T47D (cell line): Measurements from ENCODE around the gene ACER2.

Source experiments
- DNase-seq, 2 experiments: peaks; one replicate each; pipeline versions ENCODE4 v3.0.0 to v3.0.0-alpha.2; 2011 to 2012; ENCODE audit warnings: low read depth in 1 of 2, low spot score in 1 of 2
- JUND ChIP-seq: IDR thresholded peaks from 2 replicates; pipeline ENCODE4 v1.6.1; 2012; ENCODE audit warnings: low read depth
- in situ Hi-C: cut with HindIII; loops from 2 replicates; pipeline ENCODE4 v1.10.0; 2016; ENCODE audit warnings: low sequenced_read_pairs, low pct_unique_long_range_greater_than_20kb

The ACER2 gene

GRCh38 chr9:19465586-19466279 lies 56.9 kb downstream of the ACER2 start:
- TF ChIP-seq JUND = no peak
- DNase-seq = no peak
- in situ Hi-C loops = no loop called here

- TF ChIP-seq JUND = no peak
- no peak for DNase-seq
- in situ Hi-C loops = no loop called here
Observed at GRCh38 chr9:19466280-19466639, 57.5 kb downstream of the ACER2 start.

- DNase-seq = no peak
- TF ChIP-seq JUND = no peak
- in situ Hi-C loops = no loop called here
Observed at GRCh38 chr9:19469271-19469670, 60.5 kb downstream of the ACER2 start.

- DNase-seq = no peak
- TF ChIP-seq JUND = no peak
- in situ Hi-C loops = no loop called here
Observed at GRCh38 chr9:19470567-19470966, 61.8 kb downstream of the ACER2 start.

GRCh38 chr9:19470981-19471650 lies 62.3 kb downstream of the ACER2 start:
- no peak for DNase-seq
- in situ Hi-C loops = no loop called here

GRCh38 chr9:19471737-19472648 lies 63.2 kb downstream of the ACER2 start:
- DNase-seq = peak in 1 of 2 experiments; percentile 47
- in situ Hi-C loops = no loop called here
- TF ChIP-seq JUND = no peak

More at GRCh38 chr9:19470981-19471650, 62.3 kb downstream of the ACER2 start:
- TF ChIP-seq JUND = no peak

GRCh38 chr9:19473605-19474004 lies 64.8 kb downstream of the ACER2 start:
- in situ Hi-C loops = no loop called here
- no peak for DNase-seq
- TF ChIP-seq JUND = no peak

GRCh38 chr9:19479874-19480273 lies 71.1 kb downstream of the ACER2 start:
- DNase-seq = no peak
- in situ Hi-C loops = no loop called here
- no peak for TF ChIP-seq JUND

GRCh38 chr9:19480345-19480744 lies 71.5 kb downstream of the ACER2 start:
- no peak for TF ChIP-seq JUND
- DNase-seq = no peak
- in situ Hi-C loops = no loop called here

- no peak for TF ChIP-seq JUND
- in situ Hi-C loops = no loop called here
- DNase-seq = no peak
Observed at GRCh38 chr9:19481121-19481870, 72.5 kb downstream of the ACER2 start.

- in situ Hi-C loops = no loop called here
- TF ChIP-seq JUND = no peak
Observed at GRCh38 chr9:19481971-19482404, 73.2 kb downstream of the ACER2 start.

GRCh38 chr9:19484699-19485098 lies 75.9 kb downstream of the ACER2 start:
- in situ Hi-C loops = no loop called here
- TF ChIP-seq JUND = no peak
- DNase-seq = no peak

More at GRCh38 chr9:19481971-19482404, 73.2 kb downstream of the ACER2 start:
- no peak for DNase-seq

- DNase-seq = peak in 1 of 2 experiments; percentile 10
- in situ Hi-C loops = no loop called here
Observed at GRCh38 chr9:19485193-19485592, 76.4 kb downstream of the ACER2 start.

More at GRCh38 chr9:19485193-19485592, 76.4 kb downstream of the ACER2 start:
- TF ChIP-seq JUND = no peak
